ENCODE data around the gene FGD6. TPM values are rescaled to one million over a fixed set of nuclear protein-coding genes. Genes with fewer than 3 reads are reported as not detected.

Gene FGD6
- total RNA-seq, 1 experiment from 2014 or later: 18.2 TPM

DNA sequence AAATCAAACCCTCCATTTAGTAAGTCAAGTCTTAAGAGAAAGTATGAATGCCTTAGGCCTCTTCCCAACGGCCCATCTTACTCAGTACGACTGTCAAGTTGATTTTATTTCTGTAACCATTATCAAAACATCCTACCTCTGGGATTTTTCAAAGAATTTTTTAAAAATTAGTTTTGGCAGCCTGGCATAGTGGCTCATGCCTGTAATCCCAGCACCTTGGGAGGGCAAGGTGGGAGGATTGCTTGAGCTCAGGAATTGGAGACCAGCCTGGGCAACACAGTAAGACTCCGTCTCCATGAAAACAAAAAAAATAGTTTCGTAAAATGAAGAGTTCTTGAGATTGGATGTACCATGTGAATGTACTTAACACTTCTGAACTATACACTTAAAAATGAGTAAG lies 4.1 kb downstream of the FGD6 start:
- ChIA-PET POLR2A (interaction anchor here (1.9 kb wide), 1 partner anchor 9 kb away, joined by 4 read pairs; no protein-coding TSS in a partner anchor), RAD21 (ENCODE audit: low non-redundant PET in 1 of 2, low total read pairs in 2 of 2, uncharacterized antibody in 2 of 2, unreplicated experiment in 2 of 2) (no interaction called here), CTCF (no interaction called here)
- Histone ChIP-seq H4K20me1 (ENCODE audit: insufficient read depth) (no peaks in the 10 kb centered on the region), H3K9ac (ENCODE audit: low read length) (no peak overlapping the region), H2AFZ (ENCODE audit: low read depth, low read length, poor library complexity, severe bottlenecking) (no peak overlapping the region), H3K4me1 (ENCODE audit: control insufficient read depth in 1 of 2, insufficient read depth in 2 of 2, low read length in 2 of 2) (peaks cover 3 to 19% of the 10 kb centered on the region in 2 experiments; a peak in 2 of 4 replicates), H3K27ac (ENCODE audit: low read depth, low read length) (no peak overlapping the region), H3K4me2 (ENCODE audit: low read length) (no peak overlapping the region), H3K4me3 (replicated peaks in 1 of 2; ENCODE audit: low read depth in 1 of 2, low read length in 2 of 2) (no peak overlapping the region), H3K9me3 (ENCODE audit: control insufficient read depth in 1 of 2, insufficient read depth in 1 of 2, low read depth in 1 of 2, low read length in 2 of 2) (no peaks in the 10 kb centered on the region), H3K27me3 (ENCODE audit: insufficient read depth, low read length) (no peaks in the 10 kb centered on the region), H3K36me3 (ENCODE audit: control insufficient read depth in 1 of 2, insufficient read depth in 2 of 2, low read length in 2 of 2) (no peaks in the 10 kb centered on the region), H3K79me2 (ENCODE audit: insufficient read depth, low read length) (peaks cover 66% of the 10 kb centered on the region), H3K9me2 (ENCODE audit: insufficient read depth) (no peaks in the 10 kb centered on the region)
- DNase-seq (ENCODE audit: low read depth, low spot score) (no peak), ATAC-seq (no peak)
- TF ChIP-seq CBX3 (IDR thresholded peaks at IDR 0.05; ENCODE audit: low read depth): no peak
- intact Hi-C loops (cut with micrococcal nuclease): no loop called here
- no TSS peak for BruUV-seq (replicated peaks)

DNA sequence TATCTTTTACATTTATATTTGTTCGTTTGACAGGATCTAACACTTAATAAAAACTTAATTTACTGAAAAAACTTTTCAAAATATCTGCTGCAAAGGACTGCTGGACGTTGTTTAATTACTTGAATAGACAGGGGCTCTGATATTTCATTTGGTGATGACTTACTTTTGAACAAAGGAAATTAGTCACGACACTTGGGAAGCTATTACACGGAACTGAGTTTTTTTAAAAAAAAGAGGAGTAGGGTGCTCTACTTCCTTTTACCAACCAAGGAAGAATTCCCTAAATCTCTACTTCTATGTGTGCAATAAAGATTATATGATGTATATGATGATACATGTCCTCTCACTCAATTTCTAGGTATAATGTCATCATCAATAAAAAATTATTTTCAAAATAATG lies 4.7 kb downstream of the FGD6 start:
- no peaks in the 10 kb centered on the region for H4K20me1 ChIP-seq (ENCODE audit: insufficient read depth)
- H3K4me3 ChIP-seq (replicated peaks in 1 of 2; ENCODE audit: low read depth in 1 of 2, low read length in 2 of 2): no peak overlapping the region
- RAD21 ChIA-PET (ENCODE audit: low non-redundant PET in 1 of 2, low total read pairs in 2 of 2, uncharacterized antibody in 2 of 2, unreplicated experiment in 2 of 2): no interaction called here
- CTCF ChIA-PET: no interaction called here
- H3K79me2 ChIP-seq (ENCODE audit: insufficient read depth, low read length): peaks cover 65% of the 10 kb centered on the region
- TF ChIP-seq, protein P1, sequence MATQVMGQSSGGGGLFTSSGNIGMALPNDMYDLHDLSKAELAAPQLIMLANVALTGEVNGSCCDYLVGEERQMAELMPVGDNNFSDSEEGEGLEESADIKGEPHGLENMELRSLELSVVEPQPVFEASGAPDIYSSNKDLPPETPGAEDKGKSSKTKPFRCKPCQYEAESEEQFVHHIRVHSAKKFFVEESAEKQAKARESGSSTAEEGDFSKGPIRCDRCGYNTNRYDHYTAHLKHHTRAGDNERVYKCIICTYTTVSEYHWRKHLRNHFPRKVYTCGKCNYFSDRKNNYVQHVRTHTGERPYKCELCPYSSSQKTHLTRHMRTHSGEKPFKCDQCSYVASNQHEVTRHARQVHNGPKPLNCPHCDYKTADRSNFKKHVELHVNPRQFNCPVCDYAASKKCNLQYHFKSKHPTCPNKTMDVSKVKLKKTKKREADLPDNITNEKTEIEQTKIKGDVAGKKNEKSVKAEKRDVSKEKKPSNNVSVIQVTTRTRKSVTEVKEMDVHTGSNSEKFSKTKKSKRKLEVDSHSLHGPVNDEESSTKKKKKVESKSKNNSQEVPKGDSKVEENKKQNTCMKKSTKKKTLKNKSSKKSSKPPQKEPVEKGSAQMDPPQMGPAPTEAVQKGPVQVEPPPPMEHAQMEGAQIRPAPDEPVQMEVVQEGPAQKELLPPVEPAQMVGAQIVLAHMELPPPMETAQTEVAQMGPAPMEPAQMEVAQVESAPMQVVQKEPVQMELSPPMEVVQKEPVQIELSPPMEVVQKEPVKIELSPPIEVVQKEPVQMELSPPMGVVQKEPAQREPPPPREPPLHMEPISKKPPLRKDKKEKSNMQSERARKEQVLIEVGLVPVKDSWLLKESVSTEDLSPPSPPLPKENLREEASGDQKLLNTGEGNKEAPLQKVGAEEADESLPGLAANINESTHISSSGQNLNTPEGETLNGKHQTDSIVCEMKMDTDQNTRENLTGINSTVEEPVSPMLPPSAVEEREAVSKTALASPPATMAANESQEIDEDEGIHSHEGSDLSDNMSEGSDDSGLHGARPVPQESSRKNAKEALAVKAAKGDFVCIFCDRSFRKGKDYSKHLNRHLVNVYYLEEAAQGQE (IDR thresholded peaks at IDR 0.05; ENCODE audit: low read depth): no peak
- TF ChIP-seq FOSL1 (IDR thresholded peaks at IDR 0.05; ENCODE audit: low read depth) (no peak), TCF7L2 (IDR thresholded peaks at IDR 0.05; ENCODE audit: borderline replicate concordance, extremely low read depth, insufficient read depth, insufficient read length) (no peak), JUND (IDR thresholded peaks at IDR 0.05) (no peak), SIN3A (IDR thresholded peaks at IDR 0.05; ENCODE audit: low read depth) (no peak), EZH2phosphoT487 (IDR thresholded peaks at IDR 0.05; ENCODE audit: borderline replicate concordance) (no peak), EGR1 (IDR thresholded peaks at IDR 0.05; ENCODE audit: low read depth) (no peak), RAD21 (IDR thresholded peaks at IDR 0.05; ENCODE audit: low read depth) (no peak), YY1 (IDR thresholded peaks at IDR 0.05; ENCODE audit: extremely low read depth, insufficient replicate concordance, low read depth, low read length) (no peak), EZH2 (IDR thresholded peaks at IDR 0.05) (no peak)
- TF ChIP-seq, protein P2, sequence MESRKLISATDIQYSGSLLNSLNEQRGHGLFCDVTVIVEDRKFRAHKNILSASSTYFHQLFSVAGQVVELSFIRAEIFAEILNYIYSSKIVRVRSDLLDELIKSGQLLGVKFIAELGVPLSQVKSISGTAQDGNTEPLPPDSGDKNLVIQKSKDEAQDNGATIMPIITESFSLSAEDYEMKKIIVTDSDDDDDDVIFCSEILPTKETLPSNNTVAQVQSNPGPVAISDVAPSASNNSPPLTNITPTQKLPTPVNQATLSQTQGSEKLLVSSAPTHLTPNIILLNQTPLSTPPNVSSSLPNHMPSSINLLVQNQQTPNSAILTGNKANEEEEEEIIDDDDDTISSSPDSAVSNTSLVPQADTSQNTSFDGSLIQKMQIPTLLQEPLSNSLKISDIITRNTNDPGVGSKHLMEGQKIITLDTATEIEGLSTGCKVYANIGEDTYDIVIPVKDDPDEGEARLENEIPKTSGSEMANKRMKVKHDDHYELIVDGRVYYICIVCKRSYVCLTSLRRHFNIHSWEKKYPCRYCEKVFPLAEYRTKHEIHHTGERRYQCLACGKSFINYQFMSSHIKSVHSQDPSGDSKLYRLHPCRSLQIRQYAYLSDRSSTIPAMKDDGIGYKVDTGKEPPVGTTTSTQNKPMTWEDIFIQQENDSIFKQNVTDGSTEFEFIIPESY (IDR thresholded peaks at IDR 0.05; ENCODE audit: extremely low read depth, insufficient replicate concordance, low read length): no peak
- no peaks in the 10 kb centered on the region for H3K36me3 ChIP-seq (ENCODE audit: control insufficient read depth in 1 of 2, insufficient read depth in 2 of 2, low read length in 2 of 2)
- H3K4me1 ChIP-seq (ENCODE audit: control insufficient read depth in 1 of 2, insufficient read depth in 2 of 2, low read length in 2 of 2): peaks cover 3 to 23% of the 10 kb centered on the region in 2 experiments; a peak in 2 of 4 replicates
- no peak overlapping the region for H3K4me2 ChIP-seq (ENCODE audit: low read length)
- H2AFZ ChIP-seq (ENCODE audit: low read depth, low read length, poor library complexity, severe bottlenecking): no peak overlapping the region
- H3K27ac ChIP-seq (ENCODE audit: low read depth, low read length): no peak overlapping the region
- no peaks in the 10 kb centered on the region for H3K27me3 ChIP-seq (ENCODE audit: insufficient read depth, low read length)
- POLR2A ChIA-PET: interaction anchor here (1.9 kb wide), 1 partner anchor 8 kb away, joined by 4 read pairs; no protein-coding TSS in a partner anchor
- DNase-seq (ENCODE audit: low read depth, low spot score) (no peak), ATAC-seq (no peak)
- H3K9me2 ChIP-seq (ENCODE audit: insufficient read depth): no peaks in the 10 kb centered on the region
- intact Hi-C loops (cut with micrococcal nuclease): no loop called here
- no peak overlapping the region for H3K9ac ChIP-seq (ENCODE audit: low read length)
- H3K9me3 ChIP-seq (ENCODE audit: control insufficient read depth in 1 of 2, insufficient read depth in 1 of 2, low read depth in 1 of 2, low read length in 2 of 2): no peaks in the 10 kb centered on the region
- no TSS peak for BruUV-seq (replicated peaks)
